H1 (cell line): ENCODE results near the gene OR5K2. TPM values are rescaled to one million over a fixed set of nuclear protein-coding genes. Genes with fewer than 3 reads are reported as not detected.

Experiments
- CHD7 ChIP-seq: fragments of 300-600 bp; sonication (generic); IDR thresholded peaks from 2 replicates; pipeline ENCODE4 v1.7.1; 2012; ENCODE audit warnings: low read length, moderate library complexity, mild to moderate bottlenecking, inconsistent platforms; ENCODE audit not compliant: insufficient replicate concordance
- polyA plus RNA-seq, 7 experiments: library from polyadenylated mRNA; depleted of rRNA in 3 of 7; stranded (reverse) in 5 of 7; unstranded in 2 of 7; fragments of >200 nt in 5 of 7; fragments of 200-250 nt in 2 of 7; gene quantifications; 1 replicate in 5 of 7; 2 replicates in 1 of 7; 4 replicates in 1 of 7; pipeline versions ENCODE4 v1.2.1 to v1.2.3, GENCODE V29; 2011 to 2013; ENCODE audit warnings: missing spikeins in 2 of 7, mixed read lengths in 2 of 7
- total RNA-seq: library from RNA; stranded (reverse); fragmentation: NEBNext Ultra II Directional; extraction: Animal tissue kit (Norgen Biotek cat#: 25700); gene quantifications from 2 replicates; pipeline ENCODE4 v1.2.1, GENCODE V29; 2021

Gene OR5K2
- total and polyA plus RNA-seq, 2 of the 8 experiments (the other 6 are each of a cell fraction or from before 2014, with no cell fraction given), result not detected

GRCh38 chr3:98501863-98502576, 4.5 kb downstream of the OR5K2 start (continued):
- no peak for TF ChIP-seq CHD7
